ENCODE measurements around the gene LOXL3.
A peak's percentile ranks its signal among the peaks of the same experiment; 100 is the strongest.

The LOXL3 gene

DNA sequence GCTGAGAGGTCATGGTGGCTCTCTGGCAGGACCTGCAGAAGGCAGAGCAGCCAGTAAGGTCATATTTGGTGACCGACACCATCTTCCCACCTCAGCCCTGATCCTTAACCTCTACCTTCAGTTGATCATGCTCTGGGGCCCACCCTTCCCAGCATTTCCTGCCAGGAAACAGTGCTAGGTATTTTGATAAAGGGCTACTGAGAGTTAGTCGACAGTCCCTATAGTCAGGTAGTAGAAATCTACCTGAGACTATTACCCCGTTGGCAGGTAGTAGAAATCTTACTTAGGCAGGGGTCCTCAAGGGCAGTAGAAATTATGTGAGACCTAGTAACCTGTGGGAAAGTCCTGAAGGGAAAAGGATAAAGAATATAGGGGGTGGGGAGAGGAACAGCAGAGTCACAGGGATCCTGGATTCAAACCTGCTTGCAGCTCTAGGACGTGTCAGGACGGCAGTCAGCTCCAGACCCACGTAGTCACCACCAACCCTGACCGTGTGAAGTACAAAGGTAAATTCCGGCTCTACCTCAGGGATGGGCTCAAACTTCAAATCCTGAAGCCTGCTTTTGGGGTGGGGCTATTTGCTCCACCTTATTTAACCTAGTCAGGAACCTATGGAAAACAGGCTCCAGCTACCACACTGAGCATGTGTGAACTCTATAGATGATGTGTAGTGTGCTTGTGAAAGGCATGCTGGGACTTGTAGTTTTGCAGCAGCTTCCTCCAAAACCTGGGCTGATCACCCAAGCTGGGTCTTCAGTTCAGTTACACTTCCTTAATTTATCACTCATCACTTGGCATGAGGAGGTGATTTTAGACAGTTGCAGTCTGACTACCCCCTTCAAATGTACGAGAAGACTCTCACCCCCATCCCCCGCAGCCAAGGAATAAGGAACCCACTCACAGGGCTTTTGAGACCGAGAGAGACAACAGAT is 27.8 kb downstream of the LOXL3 start, which contains the start of gene DQX1:
Gene DQX1, minus strand, starts transcription at position 515 of the 932 bp plus-strand sequence. Its CDS starts 502 bp downstream, at position 13.
- peak; percentile 35 for DNase-seq

DNA sequence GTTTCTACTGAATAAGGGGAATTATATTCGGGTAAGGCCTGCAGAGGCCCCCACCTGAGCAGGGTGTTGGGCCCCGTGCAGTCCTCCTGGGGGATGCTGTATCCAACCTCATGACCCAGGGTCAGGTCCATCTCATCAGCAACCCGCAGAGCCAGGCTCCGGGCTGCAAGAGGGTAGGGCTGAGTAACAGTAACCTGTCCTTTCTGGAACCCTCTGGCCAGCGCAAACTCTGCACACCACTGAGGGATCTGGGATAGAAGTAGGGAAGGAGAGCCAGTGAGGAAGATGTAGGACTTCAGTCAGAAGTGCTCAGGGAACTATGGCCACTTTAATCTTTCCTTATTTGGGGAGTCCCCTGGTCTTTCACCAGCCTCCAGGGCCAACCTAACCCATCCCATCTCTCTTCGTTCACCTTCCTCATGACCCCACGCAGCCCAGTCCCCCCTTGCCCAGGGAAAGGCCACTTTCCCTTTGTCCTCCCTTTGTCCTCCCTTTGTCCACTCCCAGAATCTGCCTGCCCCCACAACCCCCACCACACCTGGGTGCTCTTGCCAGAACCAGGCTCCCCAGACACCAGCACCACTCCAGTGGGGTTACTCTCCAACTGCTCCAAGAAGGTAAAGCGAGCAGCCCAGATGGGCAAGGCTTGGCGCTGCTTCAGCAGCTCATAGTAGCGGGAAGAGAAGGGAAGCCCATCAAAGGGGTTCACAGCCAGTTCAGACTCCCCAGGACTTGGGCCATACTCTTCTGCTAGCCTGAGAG is 28.6 kb downstream of the LOXL3 start:
- DNase-seq = no peak

DNA sequence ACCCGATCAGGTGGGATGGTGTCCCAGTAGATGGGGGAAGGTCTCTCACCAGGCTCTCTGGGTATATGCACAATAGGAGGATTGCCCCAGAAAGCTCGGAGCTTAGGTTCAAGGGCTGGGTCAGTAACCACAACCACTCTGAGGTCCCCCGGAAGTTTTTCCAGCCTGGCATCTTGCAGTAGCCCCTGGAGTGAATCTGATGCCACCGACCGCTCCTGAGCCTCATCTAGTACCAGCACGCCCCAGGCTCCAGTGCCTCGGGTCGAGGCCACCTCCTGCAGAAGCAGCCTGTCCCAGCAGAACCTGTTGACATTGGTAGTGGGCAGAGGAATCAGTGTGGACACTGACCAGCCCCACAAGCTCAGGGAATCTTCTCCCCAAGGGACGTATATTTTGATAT is 29.7 kb downstream of the LOXL3 start:
- DNase-seq = no peak

DNA sequence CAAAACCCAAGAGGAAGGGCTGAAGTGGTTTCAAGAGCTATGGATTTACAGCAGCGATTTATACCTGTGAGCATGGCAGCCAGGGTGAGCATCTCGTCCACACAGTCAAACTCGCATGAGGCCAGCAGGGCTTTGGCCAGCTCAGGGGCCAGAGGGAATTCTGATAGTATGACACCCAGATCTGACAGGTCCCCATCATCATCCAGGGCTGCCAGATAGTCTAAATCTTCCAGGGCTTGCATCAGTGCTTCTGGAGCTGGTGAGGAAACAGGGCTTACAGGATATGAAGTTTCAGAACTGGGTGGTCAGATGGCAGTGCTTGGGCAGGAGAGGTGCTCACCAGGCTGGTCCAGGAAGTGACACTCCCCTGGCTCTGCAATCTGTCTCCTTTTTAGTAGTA is 31.2 kb downstream of the LOXL3 start:
- no peak for DNase-seq

DNA sequence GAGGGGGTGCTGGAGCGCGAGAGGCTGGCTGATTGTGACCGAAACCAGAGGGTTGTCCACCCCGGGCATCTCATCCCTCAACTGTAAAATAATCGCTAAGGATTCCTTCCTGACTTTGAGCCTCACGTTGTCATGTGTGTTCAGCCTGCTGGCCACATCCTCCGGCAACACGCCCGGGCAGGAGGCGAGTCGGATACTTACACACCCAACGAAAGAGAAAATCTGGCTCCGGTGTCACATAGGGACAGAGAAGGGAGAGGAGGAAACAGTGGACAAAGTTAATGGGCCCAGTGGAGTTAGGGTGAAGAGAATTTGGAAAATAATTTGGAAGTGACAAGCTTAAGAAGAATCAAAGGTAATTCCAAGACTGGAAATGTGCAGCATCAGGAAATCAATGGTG is 37.1 kb downstream of the LOXL3 start:
- DNase-seq = no peak

DNA sequence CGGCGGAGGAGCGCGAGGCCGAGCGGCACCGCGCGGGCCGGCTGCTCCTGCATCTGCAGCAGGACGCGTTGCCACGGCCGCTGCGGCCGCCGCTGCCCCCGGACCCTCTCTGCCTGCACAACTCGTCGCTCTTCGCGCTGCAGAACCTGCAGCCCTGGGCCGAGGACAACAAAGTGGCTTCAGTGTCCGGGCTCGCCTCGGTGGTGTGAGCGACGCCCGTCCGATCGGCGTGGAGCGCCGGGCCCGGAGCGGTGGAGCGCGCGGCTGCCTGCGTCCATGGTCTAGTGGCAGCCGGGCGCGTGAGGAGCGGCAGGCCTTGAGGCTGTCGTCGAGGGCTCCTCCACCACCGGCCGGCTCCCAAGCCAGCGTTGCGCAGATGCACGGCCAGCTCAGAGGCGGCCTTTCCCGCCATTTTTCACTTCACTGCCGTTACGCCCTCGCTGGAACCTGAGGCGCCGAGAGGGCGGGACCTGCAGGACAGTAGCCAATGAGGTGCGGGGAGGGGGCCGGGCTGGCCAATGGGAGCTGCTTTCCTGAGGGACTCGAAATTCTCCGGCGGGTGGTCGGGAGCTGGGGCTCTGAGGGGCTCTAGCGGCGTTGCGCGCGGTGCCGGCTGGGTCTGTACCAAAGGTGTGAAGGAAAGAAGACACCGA is 37.6 kb downstream of the LOXL3 start:
- DNase-seq = no peak

DNA sequence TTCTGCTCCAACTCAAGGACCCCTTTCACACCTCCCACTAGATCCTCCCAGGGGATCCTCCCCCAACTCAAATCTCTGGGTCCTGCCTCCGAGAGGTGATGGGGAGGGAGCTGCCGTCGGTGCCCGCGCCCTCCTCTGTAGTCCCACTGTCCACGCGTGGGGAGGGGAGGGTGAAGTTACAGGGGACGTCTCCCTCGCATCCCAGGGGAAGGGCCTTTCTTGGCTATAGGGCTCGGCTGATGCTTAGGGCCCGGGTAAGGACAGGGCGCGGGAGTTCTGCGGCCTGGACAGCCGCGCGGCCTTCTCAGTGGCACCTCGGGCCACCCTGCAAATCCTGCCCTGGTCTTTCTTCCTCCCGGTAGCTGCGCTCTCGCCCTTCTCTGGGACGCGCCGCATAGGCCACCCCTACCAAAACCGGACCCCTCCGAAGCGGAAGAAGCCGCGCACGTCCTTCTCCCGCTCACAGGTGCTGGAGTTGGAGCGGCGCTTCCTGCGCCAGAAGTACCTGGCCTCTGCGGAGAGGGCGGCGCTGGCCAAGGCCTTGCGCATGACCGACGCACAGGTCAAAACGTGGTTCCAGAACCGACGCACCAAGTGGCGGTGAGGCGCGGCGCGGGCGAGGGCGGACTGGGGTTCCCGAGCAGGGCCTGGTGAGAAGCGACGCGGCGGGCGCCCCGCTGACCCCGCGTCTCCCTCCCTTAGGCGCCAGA is 38.3 kb downstream of the LOXL3 start:
- DNase-seq = no peak

DNA sequence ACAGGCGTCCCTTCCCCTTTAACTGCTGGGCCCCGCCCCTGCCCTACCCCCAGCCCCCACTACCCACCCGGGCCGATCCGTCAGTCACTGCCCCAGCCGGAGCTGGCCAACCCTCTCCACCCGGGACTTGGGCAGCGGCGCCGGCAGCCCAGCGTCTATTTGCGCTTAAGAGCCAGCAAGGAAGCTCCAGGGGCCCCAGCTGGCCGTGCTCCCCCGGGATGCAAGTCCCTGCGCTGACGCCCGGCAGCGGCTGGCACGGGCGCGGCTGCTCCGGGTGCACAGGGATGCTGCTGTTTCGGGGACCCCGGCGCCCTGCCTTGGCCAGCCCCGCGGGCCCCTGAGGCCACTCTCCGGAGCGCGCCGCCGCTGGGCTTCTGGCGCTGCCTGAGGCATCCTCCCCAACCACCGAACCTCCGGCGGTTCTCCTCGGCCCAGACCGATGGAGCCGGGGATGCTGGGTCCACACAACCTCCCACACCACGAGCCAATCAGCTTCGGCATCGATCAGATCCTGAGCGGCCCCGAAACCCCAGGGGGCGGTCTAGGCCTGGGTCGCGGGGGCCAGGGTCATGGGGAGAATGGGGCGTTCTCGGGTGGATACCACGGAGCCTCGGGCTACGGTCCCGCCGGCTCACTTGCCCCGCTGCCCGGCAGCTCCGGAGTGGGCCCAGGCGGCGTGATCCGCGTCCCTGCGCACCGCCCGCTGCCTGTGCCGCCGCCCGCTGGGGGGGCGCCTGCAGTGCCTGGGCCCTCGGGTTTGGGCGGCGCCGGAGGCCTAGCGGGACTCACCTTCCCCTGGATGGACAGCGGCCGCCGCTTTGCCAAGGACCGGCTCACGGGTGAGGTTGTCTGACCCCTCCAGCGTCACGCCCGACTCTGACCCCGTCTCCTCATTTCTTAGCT is 39.1 kb downstream of the LOXL3 start, which contains the start of gene TLX2:
Gene TLX2, plus strand, starts transcription at position 83 of the 903 bp plus-strand sequence. Its CDS starts 357 bp downstream, at position 440.
- no peak for DNase-seq

DNA sequence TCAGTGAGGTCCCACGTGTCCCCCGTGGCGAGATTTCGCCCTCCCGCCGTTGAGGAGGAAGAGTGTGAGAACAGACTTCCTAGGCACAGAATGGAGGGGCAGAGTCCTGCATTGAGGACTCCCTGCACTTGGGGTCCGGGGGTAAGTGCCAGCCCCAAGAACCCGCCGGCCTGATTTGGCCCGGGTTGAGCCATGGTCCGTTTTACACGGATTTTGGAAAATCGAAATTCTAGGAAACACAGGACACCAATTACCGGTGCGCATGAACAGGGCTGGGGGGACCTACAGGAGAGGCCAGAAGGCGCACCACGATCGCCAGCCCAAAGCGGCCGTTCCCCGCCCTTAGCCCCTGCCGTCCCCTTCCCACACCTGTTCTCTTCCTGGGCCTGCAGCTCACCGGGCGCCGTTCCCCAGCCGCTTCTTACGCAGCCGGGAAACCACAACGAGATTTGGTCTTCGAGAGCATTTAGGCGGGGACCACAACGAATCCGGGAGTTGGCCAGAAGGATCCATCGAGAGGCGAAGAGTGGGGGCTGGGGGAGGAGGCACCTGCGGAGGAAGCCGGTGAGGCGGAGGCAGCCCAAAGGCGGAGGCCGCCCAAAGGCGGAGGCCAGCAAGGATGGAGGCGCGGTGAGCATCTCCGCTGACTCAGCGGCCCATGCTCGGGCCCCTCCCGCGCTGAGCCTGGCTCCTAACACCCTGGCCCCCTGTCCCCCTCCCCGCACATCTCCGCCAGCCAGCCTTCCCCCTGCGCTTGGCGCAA is 40.0 kb downstream of the LOXL3 start:
- DNase-seq = no peak

DNA sequence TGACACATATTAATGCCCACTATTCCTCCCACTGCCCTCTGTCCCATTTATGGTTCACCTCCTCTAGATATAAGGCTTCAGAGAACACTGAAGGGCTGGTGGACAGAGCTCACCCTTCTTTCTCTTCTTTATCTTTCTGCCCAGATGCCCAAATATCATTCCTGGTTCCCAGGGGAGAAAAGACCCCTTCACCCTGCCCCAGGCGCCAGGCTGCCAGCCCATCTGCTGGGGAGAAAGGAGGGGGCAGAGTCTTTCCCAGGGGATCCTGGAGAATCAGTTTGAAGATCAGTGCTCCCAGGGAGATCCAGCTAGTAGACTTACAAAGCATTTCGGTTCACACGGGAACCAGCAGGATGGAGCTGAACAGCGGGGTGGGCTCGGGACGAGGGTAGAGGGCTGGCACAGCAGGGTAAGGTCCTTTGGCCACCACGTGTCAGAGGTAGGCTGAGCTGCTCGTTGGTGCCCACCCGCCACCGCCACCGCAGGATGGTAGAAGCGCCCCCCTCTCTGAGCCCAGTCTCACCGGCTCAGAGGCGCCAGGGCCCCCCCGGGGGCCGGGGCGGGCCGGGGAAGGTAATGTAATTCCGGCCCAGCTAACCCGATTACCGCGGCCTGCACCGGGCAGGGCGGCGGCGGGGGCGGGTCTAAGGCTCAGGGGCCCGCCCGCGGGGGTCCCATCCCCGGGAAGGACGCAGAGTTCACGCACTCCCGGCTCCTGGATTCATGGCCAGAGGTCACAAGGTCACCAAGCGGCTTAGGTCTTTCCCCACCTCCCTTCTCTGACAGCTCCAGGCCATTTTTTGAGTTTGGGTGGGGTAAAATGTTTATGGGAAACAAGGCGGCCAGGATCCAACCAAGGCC is 40.8 kb downstream of the LOXL3 start:
- no peak for DNase-seq

DNA sequence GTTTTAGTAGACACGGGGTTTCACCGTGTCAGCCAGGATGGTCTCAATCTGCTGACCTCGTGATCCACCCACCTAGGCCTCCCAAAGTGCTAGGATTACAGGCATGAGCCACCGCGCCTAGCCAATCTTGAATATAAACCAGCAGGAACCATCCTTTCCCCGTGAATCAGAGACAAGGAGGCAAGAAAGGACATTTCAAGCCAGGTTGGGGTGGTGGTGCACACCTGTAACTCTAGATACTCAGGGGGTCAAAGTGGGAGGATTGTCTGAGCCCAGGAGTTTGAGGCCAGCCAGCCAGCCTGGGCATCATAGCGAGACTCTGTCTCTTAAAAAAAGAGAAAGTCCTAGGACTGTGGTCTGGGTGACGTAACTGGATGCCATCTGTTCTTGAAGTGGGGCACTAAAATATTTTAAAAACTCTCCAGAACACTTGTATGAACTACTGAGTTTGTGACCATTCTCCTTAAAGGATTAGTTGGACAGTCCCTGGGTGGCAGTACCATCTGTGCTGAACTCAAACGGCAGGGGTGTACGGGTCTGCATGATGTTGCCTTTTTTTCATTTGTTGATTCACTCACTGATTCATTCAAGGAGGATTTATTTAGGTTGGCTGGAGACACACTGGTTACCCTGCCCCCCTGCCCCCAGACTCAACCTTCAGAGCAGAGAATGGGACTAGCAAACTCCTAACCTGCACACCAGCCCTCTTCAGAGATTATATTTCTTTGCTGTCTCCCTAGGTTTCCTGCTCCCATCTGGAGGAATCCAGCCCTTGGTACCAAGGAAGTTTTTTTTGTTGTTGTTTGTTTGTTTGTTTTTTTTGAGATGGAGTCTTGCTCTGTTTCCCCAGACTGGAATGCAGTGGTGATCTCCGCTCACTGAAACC is 42.4 kb downstream of the LOXL3 start:
- DNase-seq = no peak

DNA sequence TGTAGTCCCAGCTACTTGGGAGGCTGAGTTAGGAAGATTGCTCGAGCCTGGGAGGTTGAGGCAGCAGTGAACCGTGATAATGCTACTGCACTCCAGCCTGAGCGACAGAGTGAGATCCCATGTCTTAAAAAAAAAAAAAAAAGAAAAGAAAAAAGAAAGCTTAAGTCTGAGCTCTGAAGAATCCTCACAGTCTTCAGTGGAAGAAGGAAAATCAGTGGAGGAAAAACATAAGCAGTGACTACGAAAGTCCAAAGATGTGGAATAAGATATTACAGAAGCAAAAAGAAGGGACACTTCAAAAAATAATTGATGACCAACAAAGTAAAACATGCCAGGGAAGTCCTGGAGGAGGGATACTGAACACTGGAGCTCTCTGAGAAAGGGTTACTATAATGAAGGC is 43.5 kb downstream of the LOXL3 start:
- no peak for DNase-seq

DNA sequence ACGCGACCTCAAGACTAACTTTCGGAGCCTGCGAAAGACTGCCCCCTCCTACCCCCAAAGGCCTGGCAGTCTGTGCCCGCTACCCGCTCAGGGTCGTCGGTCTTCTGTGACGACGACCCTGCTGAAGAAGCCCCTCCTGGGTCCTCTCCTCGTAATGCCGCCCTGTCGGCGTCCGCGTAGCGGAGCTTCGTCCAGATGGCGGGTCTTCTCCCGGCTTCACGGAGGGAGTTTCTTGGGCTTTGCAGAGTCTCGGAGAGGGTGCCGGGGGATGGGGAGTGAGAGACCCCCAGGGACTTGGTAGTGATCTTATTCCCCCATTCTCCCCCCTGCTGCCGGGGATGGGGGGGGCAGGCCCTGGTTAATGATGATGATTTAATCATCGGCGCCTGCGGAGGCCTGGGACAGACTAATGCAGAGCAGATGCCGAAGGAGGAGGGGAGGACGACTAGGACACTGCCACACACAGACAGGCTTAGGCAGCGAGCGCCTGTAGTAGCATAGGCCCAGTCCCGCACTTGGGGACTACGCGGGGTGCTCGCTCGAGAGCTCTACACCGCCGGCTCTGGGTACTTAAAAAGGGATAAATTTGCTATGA is 45.7 kb downstream of the LOXL3 start:
- DNase-seq = no peak

DNA sequence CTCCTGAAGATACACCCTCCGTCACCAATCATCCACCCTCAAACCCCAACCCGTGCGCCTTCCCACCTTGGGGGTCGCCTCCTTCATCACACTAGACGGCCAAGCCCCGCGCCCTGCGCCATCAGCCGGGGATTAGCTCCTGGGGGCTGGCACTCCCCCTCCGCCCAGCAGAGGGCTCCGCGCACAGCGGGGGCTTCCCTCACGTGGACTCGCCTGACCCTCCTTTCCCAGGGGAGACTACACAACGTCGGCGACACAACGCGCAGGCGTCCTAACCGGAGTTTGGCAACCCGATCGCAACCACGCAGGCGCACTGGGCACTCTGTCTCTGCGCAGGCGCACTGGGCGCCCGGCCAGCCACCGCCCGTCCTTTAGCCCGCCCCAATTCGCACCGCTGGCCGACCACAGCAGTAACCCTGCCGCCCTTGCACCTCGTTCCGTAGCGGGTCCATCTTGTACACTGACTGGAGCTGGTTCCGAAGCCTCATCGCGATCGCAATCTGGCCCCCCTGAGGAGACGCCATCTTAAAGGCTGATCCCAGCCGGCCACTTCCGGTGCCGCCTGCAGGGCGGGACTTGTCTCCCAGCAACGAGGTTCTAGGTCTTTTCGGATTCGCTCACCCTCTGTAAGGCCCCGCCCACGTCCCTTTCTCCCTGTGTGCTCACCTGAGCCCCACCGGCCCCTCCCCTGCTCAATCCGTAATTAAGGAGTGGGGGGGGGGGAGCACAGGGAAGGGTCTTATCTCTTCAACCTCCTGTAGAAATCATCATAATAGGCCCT is 46.4 kb downstream of the LOXL3 start, which contains the start of gene PCGF1:
Gene PCGF1, minus strand, starts transcription at position 551 of the 781 bp plus-strand sequence. Its CDS starts 27 bp downstream, at position 524.
- DNase-seq = peak; percentile 93

DNA sequence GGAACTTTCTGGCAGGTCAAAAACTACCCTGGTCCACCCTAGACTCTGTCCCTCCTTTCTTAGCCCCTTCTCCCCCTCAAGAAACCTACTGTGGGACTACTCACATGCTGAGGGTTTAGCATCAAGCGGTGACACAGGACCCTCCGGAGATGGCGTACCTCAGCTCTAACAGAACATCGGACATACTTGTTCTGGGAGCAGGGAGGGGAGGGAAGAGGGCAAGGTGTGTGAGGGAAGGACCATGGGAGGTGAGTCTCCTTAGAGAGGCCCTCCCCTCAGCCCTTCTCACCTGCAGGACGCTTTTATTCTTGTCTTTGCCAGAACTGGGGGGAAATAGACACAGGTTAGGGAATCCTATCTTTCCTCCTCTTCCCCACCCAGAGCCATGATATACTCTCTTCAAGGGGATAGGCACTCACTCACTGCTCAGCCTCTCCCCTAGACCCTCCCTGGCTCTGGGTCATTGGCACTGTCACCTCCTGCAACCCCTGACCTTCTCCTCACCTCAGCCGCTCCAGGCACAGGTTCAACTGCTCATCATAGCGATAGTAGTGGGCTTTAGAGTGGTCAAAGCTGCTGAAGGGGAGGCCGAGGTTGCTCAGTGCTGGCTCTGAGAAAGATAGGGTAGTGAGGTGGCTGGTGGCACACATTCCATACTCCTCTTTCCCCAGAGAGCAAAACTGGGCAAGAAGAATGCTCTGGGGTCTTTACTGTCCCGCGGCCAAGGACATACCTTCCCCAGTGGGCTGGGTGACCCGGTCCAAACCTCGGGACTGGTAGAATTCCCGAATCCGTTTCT is 48.1 kb downstream of the LOXL3 start:
- no peak for DNase-seq

DNA sequence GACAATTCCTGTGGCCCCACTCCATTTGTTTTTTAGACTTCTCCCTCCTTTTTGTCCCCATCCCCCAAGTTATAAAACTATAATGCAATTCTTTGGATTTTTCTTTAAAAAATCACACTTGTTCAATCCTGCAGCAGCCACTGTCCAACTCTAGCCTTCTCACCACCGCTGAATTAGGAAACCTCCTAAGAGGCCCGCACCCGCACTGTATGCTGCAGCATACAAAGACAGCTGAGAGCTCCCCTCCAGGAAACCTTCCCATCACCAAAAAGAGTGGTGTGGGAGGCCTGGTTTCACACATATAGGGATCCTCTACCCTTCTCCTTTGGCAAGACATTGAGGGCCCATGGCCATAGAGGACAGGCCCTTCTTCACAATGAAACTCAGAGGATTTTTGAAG is 49.2 kb downstream of the LOXL3 start:
- no peak for DNase-seq

Data from GDM1 (cell line).